ENCODE results near the gene HNRNPM.

DNA sequence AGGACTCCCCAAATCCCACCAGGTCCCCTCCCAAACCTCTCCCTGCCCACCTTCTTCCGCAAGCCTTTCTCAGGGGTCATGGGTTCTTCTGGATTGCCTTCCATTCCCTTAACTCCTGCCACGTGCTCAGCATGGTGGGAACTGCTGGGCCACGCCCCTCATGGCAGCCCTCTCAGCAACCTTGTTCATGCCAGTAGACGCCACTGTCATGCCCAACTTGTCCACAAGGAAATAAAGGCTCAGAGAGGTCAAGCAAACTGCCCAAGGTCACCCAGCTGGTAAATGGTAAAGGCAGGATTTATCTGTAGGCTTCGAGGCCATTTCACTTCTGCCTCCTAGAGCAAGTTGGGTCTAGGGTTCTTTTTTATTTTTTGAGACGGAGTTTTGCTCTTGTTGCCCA lies 46.8 kb downstream of the HNRNPM start:
- TF ChIP-seq POLR2A (IDR thresholded peaks at IDR 0.05; ENCODE audit: low read length) (no peak), GATA1 (IDR thresholded peaks at IDR 0.05; ENCODE audit: low read depth, low read length) (no peak)

Data from erythroblast (primary cell).